GM12874 (cell line): ENCODE data around the gene FREM3.

Experiments used
- CTCF ChIP-seq: IDR thresholded peaks from 2 replicates; pipeline ENCODE4 v1.5.1; 2011; ENCODE audit warnings: low read depth, mild to moderate bottlenecking, control low read depth, low read length, moderate library complexity; ENCODE audit not compliant: insufficient read depth

Gene FREM3

GRCh38 chr4:143654571-143654970, 45.9 kb downstream of the FREM3 start:
- no peak for TF ChIP-seq CTCF

- no peak for TF ChIP-seq CTCF
These were observed 47.4 kb downstream of the FREM3 start for GRCh38 chr4:143653031-143653430.

- TF ChIP-seq CTCF: no peak
These were observed 57.1 kb downstream of the FREM3 start for GRCh38 chr4:143643399-143643798.

GRCh38 chr4:143642611-143643010, 57.9 kb downstream of the FREM3 start:
- TF ChIP-seq CTCF: no peak

- no peak for TF ChIP-seq CTCF
These were observed 59.1 kb downstream of the FREM3 start for GRCh38 chr4:143641361-143641760.

- no peak for TF ChIP-seq CTCF
These were observed 65.7 kb downstream of the FREM3 start for GRCh38 chr4:143634763-143635162.

GRCh38 chr4:143633833-143634232, 66.6 kb downstream of the FREM3 start:
- TF ChIP-seq CTCF: no peak
